Activated CD8-positive, alpha-beta T cell treated with anti-CD3 and anti-CD28 coated beads for 36 hours (primary cell): ENCODE measurements around the gene KDM2A. TPM values are rescaled to one million over a fixed set of nuclear protein-coding genes. Genes with fewer than 3 reads are reported as not detected.
"Not testable (repeated sequence)": the region's sequence is repeated elsewhere in the genome, so short reads cannot be mapped to it uniquely, and the experiment has no call there.

Source experiments
- ATAC-seq: fragments of 200-7000 bp; cut with Tn5 transposase; one replicate; pipeline ENCODE4 v1.10.0; 2021; ENCODE audit warnings: mild to moderate bottlenecking, moderate library complexity
- CTCF ChIA-PET: fragments of 350-600 bp; sonication (Branson Sonifier 250); formaldehyde crosslinking; loops from one replicate; lab custom pipeline; 2021; ENCODE audit warnings: antibody characterized with exemption; lab: Charles Lee
- POLR2A ChIA-PET: fragments of 350-600 bp; sonication (Branson Sonifier 250); formaldehyde crosslinking; loops from one replicate; lab custom pipeline; 2021; ENCODE audit warnings: antibody characterized with exemption; lab: Charles Lee
- DNase-seq: peaks from one replicate; pipeline ENCODE4 v3.0.0-alpha.2; 2020
- H3K27ac Mint-ChIP-seq: one replicate; pipeline ENCODE4 v1.8.0; 2021; ENCODE audit warnings: mild to moderate bottlenecking, mixed read lengths
- H3K27me3 Mint-ChIP-seq: one replicate; pipeline ENCODE4 v1.8.0; 2021; ENCODE audit warnings: mixed read lengths
- H3K36me3 Mint-ChIP-seq: one replicate; pipeline ENCODE4 v1.8.0; 2021; ENCODE audit warnings: low read depth, mixed read lengths
- H3K4me1 Mint-ChIP-seq: one replicate; pipeline ENCODE4 v1.8.0; 2021; ENCODE audit warnings: low read depth, mixed read lengths
- H3K4me3 Mint-ChIP-seq: one replicate; pipeline ENCODE4 v1.8.0; 2021; ENCODE audit warnings: mild to moderate bottlenecking, moderate library complexity, mixed read lengths
- H3K9me3 Mint-ChIP-seq: one replicate; pipeline ENCODE4 v1.8.0; 2021; ENCODE audit warnings: mixed read lengths
- intact Hi-C: fragments of 100-400 bp; cut with micrococcal nuclease; formaldehyde crosslinking; loops from one replicate; pipeline ENCODE4 v1.10.0; 2022
- total RNA-seq, 2 experiments: library from RNA; stranded (reverse); gene quantifications; one replicate each; pipeline ENCODE4 v1.2.3, GENCODE V29; 2021
- TF ChIP-seq, protein P1 (sequence below): fragments of 200-600 bp; IDR thresholded peaks from one replicate; pipeline ENCODE4 v1.8.0; 2022; ENCODE audit warnings: antibody characterized with exemption, mild to moderate bottlenecking

The KDM2A gene
- total RNA-seq, 2 experiments from 2014 or later = 79.6 to 88.1 TPM

- no peaks in the 10 kb centered on the region for H3K9me3 Mint-ChIP-seq
- H3K27me3 Mint-ChIP-seq = no peaks in the 10 kb centered on the region
- H3K36me3 Mint-ChIP-seq = peaks cover 27% of the 10 kb centered on the region
- no peak overlapping the region for H3K27ac Mint-ChIP-seq
- intact Hi-C loops = no loop called here
- peaks cover 20% of the 10 kb centered on the region for H3K4me1 Mint-ChIP-seq
- no peak for DNase-seq
- no peak overlapping the region for H3K4me3 Mint-ChIP-seq
- CTCF ChIA-PET = interaction anchor here (1.0 to 2.1 kb wide), 2 partner anchors 28 to 44 kb away, joined by 3 to 8 read pairs; no protein-coding TSS in a partner anchor
- POLR2A ChIA-PET = interaction anchor here (1.4 kb wide), 1 partner anchor 9 kb away, joined by 4 read pairs; no protein-coding TSS in a partner anchor
- TF ChIP-seq, protein P1, sequence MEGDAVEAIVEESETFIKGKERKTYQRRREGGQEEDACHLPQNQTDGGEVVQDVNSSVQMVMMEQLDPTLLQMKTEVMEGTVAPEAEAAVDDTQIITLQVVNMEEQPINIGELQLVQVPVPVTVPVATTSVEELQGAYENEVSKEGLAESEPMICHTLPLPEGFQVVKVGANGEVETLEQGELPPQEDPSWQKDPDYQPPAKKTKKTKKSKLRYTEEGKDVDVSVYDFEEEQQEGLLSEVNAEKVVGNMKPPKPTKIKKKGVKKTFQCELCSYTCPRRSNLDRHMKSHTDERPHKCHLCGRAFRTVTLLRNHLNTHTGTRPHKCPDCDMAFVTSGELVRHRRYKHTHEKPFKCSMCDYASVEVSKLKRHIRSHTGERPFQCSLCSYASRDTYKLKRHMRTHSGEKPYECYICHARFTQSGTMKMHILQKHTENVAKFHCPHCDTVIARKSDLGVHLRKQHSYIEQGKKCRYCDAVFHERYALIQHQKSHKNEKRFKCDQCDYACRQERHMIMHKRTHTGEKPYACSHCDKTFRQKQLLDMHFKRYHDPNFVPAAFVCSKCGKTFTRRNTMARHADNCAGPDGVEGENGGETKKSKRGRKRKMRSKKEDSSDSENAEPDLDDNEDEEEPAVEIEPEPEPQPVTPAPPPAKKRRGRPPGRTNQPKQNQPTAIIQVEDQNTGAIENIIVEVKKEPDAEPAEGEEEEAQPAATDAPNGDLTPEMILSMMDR = no peak
- ATAC-seq = no peak
Observed at GRCh38 chr11:67126986-67127385, 7.9 kb downstream of the KDM2A start.

DNA sequence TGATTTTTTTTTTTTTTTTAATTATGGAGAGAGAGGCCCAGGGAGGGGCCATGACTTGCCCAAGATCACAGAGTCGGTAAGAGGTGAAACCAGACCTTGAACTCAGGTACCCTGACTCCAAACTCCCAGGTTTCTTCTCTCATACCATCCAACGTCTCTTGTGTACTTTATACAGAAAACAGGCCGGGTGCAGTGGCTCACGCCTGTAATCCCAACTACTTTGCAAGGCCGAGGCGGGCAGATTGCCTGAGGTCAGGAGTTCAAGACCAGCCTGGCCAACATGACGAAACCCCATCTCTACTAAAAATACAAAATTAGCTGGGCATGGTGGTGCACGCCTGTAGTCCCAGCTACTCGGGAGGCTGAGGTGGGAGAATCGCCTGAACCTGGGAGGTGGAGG, 11.8 kb downstream of the KDM2A start:
- DNase-seq, H3K9me3 Mint-ChIP-seq, H3K27ac Mint-ChIP-seq, H3K4me3 Mint-ChIP-seq, H3K27me3 Mint-ChIP-seq, ATAC-seq, intact Hi-C loops: not testable (repeated sequence)
- peaks cover 48% of the 10 kb centered on the region for H3K36me3 Mint-ChIP-seq
- POLR2A ChIA-PET = interaction anchor here (1.0 kb wide), 1 partner anchor 11 kb away, joined by 5 read pairs; no protein-coding TSS in a partner anchor
- peaks cover 23% of the 10 kb centered on the region for H3K4me1 Mint-ChIP-seq
- CTCF ChIA-PET = interaction anchor here (0.8 to 0.9 kb wide), 2 partner anchors 10 to 48 kb away, joined by 3 to 4 read pairs; no protein-coding TSS in a partner anchor

DNA sequence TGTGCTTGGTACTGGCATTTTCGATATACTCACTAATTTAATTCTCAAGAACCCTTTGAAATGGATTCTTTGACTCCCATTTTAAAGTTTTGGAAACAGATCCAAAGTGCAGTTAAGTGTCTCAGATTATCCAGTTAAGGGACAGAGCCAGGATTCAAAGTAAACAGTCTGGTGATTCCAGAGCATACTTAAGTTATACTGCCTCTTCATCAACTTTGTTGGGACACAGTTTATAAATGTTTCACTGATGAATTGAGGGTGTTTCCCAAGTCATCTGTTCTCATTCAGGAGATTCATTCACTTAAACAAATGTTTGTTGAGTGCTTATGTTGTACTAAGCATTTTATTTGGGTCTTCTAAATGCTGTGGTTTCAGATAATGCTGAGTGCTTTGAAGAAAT, 17.1 kb downstream of the KDM2A start:
- CTCF ChIA-PET = no interaction called here
- no peak overlapping the region for H3K27ac Mint-ChIP-seq

GRCh38 chr11:67138922-67139321, 19.9 kb downstream of the KDM2A start:
- Mint-ChIP-seq H3K36me3 (peaks cover 45% of the 10 kb centered on the region), H3K9me3 (no peaks in the 10 kb centered on the region), H3K27me3 (no peaks in the 10 kb centered on the region), H3K27ac (no peak overlapping the region), H3K4me3 (no peak overlapping the region), H3K4me1 (peaks cover 17% of the 10 kb centered on the region)
- POLR2A ChIA-PET = interaction anchor here (0.7 kb wide), 1 partner anchor 149 kb away, joined by 3 read pairs; no protein-coding TSS in a partner anchor
- CTCF ChIA-PET = interaction anchor here (1.9 kb wide), 1 partner anchor 29 kb away, joined by 6 read pairs; no protein-coding TSS in a partner anchor
- DNase-seq = no peak
- intact Hi-C loops = no loop called here
- TF ChIP-seq, protein P1 = no peak
- no peak for ATAC-seq

More for the DNA sequence above, 17.1 kb downstream of the KDM2A start:
- no peak for ATAC-seq
- Mint-ChIP-seq H3K27me3 (no peaks in the 10 kb centered on the region), H3K4me1 (peaks cover 20% of the 10 kb centered on the region), H3K9me3 (no peaks in the 10 kb centered on the region), H3K36me3 (peaks cover 57% of the 10 kb centered on the region), H3K4me3 (no peak overlapping the region)
- POLR2A ChIA-PET = no interaction called here
- DNase-seq = no peak
- intact Hi-C loops = no loop called here
- TF ChIP-seq, protein P1 = no peak

GRCh38 chr11:67146516-67147226, 27.6 kb downstream of the KDM2A start:
- ChIA-PET CTCF (no interaction called here), POLR2A (no interaction called here)
- TF ChIP-seq, protein P1 = no peak
- H3K36me3 Mint-ChIP-seq = peaks cover 16% of the 10 kb centered on the region
- ATAC-seq = no peak
- peak overlapping the region; percentile 9 for H3K27ac Mint-ChIP-seq
- H3K4me1 Mint-ChIP-seq = peaks cover 10% of the 10 kb centered on the region
- no peaks in the 10 kb centered on the region for H3K27me3 Mint-ChIP-seq
- H3K4me3 Mint-ChIP-seq = no peak overlapping the region
- DNase-seq = no peak
- no peaks in the 10 kb centered on the region for H3K9me3 Mint-ChIP-seq
- intact Hi-C loops = no loop called here
